GM06990 (cell line): ENCODE results near the gene CDH4.

ENCODE experiments used
- DNase-seq: peaks from one replicate; pipeline ENCODE4 v3.0.0-alpha.2; 2011; ENCODE audit not compliant: insufficient read length; ENCODE audit errors: extremely low read depth
- H3K27me3 ChIP-seq: replicated peaks from 2 replicates; pipeline ENCODE4 v1.6.0; 2011; ENCODE audit warnings: low read length; ENCODE audit not compliant: control insufficient read depth, insufficient read depth
- H3K36me3 ChIP-seq: 2 replicates; pipeline ENCODE4 v1.5.1; 2011; ENCODE audit warnings: low read length; ENCODE audit not compliant: control insufficient read depth, insufficient read depth
- H3K4me3 ChIP-seq: replicated peaks from 2 replicates; pipeline ENCODE4 v1.5.1; 2011; ENCODE audit warnings: low read depth, mild to moderate bottlenecking, control low read depth, low read length
- TF ChIP-seq, protein P1 (sequence below): IDR thresholded peaks from 2 replicates; pipeline ENCODE4 v1.5.1; 2011; ENCODE audit warnings: low read length, control low read depth, mild to moderate bottlenecking, inconsistent platforms; ENCODE audit not compliant: insufficient read depth, poor library complexity, severe bottlenecking

The CDH4 gene

DNA sequence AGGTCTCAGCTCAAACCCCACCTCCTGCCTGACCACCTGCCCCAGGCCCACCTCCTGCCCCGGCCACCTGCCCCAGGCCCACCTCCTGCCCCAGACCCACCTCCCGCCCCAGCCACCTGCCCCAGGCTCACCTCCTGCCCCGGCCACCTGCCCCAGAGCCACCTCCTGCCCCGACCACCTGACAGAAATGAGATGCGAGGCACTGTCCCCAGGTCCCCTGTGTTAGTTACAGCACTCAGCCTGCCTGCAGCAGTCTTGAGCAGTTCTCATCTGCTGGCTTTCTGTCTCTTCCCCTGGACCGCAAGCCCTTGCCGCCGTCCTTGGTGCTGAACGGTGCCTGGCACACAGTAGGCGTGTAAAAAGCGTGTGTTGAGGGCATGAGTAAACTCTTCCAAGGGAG is 79.5 kb downstream of the CDH4 start:
- no peaks in the 10 kb centered on the region for H3K36me3 ChIP-seq
- no peaks in the 10 kb centered on the region for H3K27me3 ChIP-seq
- no peak overlapping the region for H3K4me3 ChIP-seq
- TF ChIP-seq, protein P1, sequence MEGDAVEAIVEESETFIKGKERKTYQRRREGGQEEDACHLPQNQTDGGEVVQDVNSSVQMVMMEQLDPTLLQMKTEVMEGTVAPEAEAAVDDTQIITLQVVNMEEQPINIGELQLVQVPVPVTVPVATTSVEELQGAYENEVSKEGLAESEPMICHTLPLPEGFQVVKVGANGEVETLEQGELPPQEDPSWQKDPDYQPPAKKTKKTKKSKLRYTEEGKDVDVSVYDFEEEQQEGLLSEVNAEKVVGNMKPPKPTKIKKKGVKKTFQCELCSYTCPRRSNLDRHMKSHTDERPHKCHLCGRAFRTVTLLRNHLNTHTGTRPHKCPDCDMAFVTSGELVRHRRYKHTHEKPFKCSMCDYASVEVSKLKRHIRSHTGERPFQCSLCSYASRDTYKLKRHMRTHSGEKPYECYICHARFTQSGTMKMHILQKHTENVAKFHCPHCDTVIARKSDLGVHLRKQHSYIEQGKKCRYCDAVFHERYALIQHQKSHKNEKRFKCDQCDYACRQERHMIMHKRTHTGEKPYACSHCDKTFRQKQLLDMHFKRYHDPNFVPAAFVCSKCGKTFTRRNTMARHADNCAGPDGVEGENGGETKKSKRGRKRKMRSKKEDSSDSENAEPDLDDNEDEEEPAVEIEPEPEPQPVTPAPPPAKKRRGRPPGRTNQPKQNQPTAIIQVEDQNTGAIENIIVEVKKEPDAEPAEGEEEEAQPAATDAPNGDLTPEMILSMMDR, result no peak
- DNase-seq, result peak; percentile 13

DNA sequence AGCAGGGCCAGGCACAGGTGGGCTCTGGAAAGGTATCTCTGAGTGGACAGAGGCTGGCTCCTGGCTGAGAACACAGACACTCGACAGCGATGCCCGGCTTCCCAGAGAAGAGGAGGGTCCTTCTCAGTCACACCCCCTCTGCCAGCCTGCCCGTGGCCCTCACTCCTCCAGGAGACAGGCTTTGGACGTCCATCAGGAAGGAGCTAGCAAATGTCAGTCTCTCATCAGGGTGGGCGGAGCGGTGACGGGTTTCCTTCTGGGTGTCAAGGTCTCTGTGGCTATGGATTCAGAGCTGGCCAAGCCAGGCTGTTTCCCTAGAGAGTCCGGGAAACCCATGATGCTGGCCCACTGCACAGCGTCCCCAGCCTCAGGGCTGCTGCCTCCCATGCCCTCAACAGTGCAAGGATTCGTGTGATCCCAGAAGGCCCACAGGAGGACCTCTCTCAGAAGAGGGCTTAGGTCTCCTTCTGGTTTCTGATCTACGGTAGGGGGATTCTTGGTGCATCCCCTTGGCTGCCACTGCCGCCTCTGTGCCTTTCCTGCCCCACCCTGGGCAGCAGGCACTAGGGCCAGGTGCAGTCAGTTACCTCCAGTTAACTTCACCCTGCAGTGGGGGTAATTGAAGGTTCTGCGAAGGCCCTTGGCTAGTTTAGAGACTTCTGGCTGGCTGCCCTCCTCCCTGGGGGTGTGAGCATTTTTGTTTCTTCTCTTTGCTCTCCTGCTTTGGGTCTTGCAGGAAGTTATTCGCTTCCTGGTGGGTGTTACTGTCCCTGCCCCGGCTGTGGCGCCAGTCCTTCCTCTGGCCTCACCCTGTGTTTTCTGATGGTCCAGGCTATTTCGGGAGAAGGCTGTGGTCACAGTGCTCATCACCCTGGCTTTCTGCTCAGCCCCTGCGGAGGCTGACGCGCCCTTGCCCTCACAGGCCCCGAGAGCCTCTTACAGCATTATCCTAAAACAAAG is 80.2 kb downstream of the CDH4 start:
- H3K27me3 ChIP-seq, result no peaks in the 10 kb centered on the region
- H3K36me3 ChIP-seq, result no peaks in the 10 kb centered on the region
- no peak for DNase-seq
- TF ChIP-seq, protein P1, result no peak
- H3K4me3 ChIP-seq, result no peak overlapping the region

DNA sequence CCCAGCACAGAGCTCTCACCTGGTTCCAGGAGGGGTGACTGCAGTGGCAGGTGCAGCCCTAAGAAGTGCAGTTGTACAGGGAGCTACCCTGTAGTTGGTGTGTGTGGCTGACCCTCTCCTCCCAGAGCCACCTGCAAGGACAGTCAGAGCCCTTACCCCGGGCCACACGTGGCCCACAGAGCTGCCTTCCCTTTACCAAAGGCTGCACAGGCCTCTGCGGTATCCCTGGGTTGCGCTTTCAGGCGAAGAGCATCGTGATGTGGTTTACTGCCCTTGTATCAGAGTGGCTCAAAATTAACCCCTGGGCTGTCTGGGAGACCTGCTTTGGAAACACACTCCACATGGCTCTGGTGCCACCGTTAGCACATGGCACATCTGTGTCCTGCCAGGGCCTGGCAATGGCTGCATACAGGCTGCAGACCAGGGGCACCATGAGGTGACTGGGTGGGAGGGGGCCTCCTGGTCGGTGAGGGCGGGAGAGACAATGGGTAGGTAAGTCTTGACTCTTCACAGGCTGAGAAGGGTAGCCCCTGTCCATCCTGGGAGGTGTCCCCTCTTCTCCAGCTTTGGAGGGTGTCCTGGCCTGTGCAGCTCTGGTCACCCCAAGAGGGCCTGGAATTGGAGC is 81.5 kb downstream of the CDH4 start:
- DNase-seq, result no peak
- Histone ChIP-seq H3K36me3 (no peaks in the 10 kb centered on the region), H3K27me3 (no peaks in the 10 kb centered on the region), H3K4me3 (no peak overlapping the region)
- TF ChIP-seq, protein P1, result no peak

DNA sequence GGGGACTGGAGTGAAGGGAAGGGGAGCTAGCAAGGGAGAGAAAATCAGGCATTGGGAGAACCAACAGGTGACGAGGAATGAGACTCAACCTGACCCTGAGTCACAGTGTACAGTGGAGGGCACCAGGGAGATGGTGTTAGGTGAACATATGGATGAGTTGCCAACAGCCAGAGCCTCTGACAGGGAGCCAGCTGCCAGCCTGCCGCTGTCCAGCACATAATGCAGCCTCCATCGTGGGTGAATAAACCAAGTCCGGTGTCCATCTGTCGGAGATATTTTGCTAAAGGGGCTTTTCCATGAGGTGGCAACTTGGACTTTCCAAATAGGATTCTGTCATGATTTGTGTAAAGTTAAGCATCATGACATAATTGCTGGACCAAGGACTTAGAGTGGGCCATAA is 88.1 kb downstream of the CDH4 start:
- no peak for DNase-seq
- H3K4me3 ChIP-seq, result no peak overlapping the region
- no peaks in the 10 kb centered on the region for H3K36me3 ChIP-seq
- H3K27me3 ChIP-seq, result no peaks in the 10 kb centered on the region
- TF ChIP-seq, protein P1, result no peak

DNA sequence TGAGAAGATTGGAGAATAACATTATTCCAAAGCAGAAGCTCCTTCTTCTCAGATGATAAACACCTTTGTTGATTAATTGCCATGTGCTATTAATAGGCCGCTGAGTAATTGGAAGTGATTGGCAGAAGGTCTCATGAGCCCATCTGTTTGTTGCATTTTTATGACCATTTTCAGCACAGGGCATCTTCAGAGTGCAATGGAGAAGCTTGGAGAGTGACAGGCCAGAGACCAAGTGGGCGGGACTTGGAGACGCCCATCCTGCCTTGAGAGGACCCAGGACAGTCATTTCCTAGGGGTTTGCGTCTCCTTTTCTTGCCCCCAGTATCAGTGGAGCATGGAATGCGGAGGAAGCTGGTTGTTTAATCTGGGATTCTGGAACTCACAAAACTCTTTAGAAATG is 89.5 kb downstream of the CDH4 start:
- TF ChIP-seq, protein P1, result no peak
- no peak for DNase-seq
- Histone ChIP-seq H3K4me3 (no peak overlapping the region), H3K36me3 (no peaks in the 10 kb centered on the region), H3K27me3 (no peaks in the 10 kb centered on the region)
